KMS-11 (cell line): ENCODE measurements around the gene YJEFN3.

Experiments used
- H2AFZ ChIP-seq: fragments of 200-600 bp; sonication (generic); 2 replicates; pipeline ENCODE4 v1.6.1; 2016; ENCODE audit warnings: antibody characterized with exemption, mixed run types, low read depth
- H3K27ac ChIP-seq: fragments of 200-600 bp; sonication (generic); 2 replicates; pipeline ENCODE4 v1.6.1; 2016; ENCODE audit warnings: mild to moderate bottlenecking, mixed run types
- H3K27me3 ChIP-seq: fragments of 200-600 bp; sonication (generic); 2 replicates; pipeline ENCODE4 v1.6.1; 2017; ENCODE audit warnings: mild to moderate bottlenecking, low read depth, mixed run types, moderate library complexity; ENCODE audit not compliant: insufficient read depth
- H3K36me3 ChIP-seq: fragments of 200-600 bp; sonication (generic); 2 replicates; pipeline ENCODE4 v1.6.1; 2017; ENCODE audit warnings: mild to moderate bottlenecking, mixed run types; ENCODE audit not compliant: insufficient read depth
- H3K4me1 ChIP-seq: fragments of 200-600 bp; sonication (generic); 2 replicates; pipeline ENCODE4 v1.6.1; 2016; ENCODE audit warnings: mild to moderate bottlenecking, low read depth, mixed run types; ENCODE audit not compliant: poor library complexity, severe bottlenecking
- H3K4me2 ChIP-seq: fragments of 200-600 bp; sonication (generic); 2 replicates; pipeline ENCODE4 v1.7.0; 2016; ENCODE audit warnings: mild to moderate bottlenecking, mixed run types
- H3K4me3 ChIP-seq: fragments of 200-600 bp; sonication (generic); IDR thresholded peaks from 2 replicates; pipeline ENCODE4 v1.6.1; 2017; ENCODE audit warnings: low read depth, low read length, mixed read lengths; ENCODE audit not compliant: insufficient read depth
- H3K79me2 ChIP-seq: fragments of 200-600 bp; sonication (generic); 2 replicates; pipeline ENCODE4 v1.6.1; 2016; ENCODE audit warnings: low read depth, mixed run types; ENCODE audit not compliant: insufficient read depth
- H3K9ac ChIP-seq: fragments of 200-600 bp; sonication (generic); 2 replicates; pipeline ENCODE4 v1.6.1; 2016; ENCODE audit warnings: mild to moderate bottlenecking, mixed run types
- H4K20me1 ChIP-seq: fragments of 200-600 bp; sonication (generic); 2 replicates; pipeline ENCODE4 v1.6.1; 2016; ENCODE audit warnings: mild to moderate bottlenecking, mixed run types; ENCODE audit not compliant: insufficient read depth
- CTCF ChIP-seq: fragments of 200-600 bp; sonication (generic); conservative IDR thresholded peaks from 2 replicates; pipeline ENCODE4 v1.6.1; 2017; ENCODE audit warnings: low read depth, mild to moderate bottlenecking, antibody characterized with exemption, low read length, moderate library complexity, mixed read lengths

Gene YJEFN3

DNA sequence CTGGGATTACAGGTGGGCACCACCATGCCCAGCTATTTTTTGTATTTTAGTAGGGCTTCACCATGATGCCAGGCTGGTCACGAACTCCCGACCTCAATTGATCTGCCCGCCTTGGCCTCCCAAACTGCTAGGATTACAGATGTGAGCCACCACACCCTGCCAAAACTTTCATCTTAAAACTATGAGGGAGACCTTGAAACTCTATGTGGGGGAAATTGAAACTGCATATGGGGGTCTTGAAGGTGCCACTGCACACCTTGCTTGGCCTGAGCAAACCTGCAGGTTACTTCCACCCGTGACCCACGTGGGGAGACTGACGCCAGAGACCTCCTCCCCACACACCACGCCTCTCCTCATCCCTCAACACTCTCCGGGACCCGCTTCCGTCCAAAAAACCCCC lies 25.0 kb downstream of the YJEFN3 start:
- H4K20me1 ChIP-seq: no peaks in the 10 kb centered on the region
- H3K4me2 ChIP-seq: no peak overlapping the region
- H3K27me3 ChIP-seq: no peaks in the 10 kb centered on the region
- H3K79me2 ChIP-seq: no peaks in the 10 kb centered on the region
- no peak overlapping the region for H2AFZ ChIP-seq
- H3K9ac ChIP-seq: no peak overlapping the region
- H3K27ac ChIP-seq: no peak overlapping the region
- H3K4me1 ChIP-seq: no peaks in the 10 kb centered on the region
- H3K4me3 ChIP-seq: no peak overlapping the region
- no peak for TF ChIP-seq CTCF
- no peaks in the 10 kb centered on the region for H3K36me3 ChIP-seq

GRCh38 chr19:19554074-19555023 lies 25.6 kb downstream of the YJEFN3 start:
- Histone ChIP-seq H3K4me1 (no peaks in the 10 kb centered on the region), H3K9ac (no peak overlapping the region), H3K4me3 (no peak overlapping the region), H3K36me3 (no peaks in the 10 kb centered on the region), H2AFZ (no peak overlapping the region), H3K4me2 (no peak overlapping the region), H4K20me1 (no peaks in the 10 kb centered on the region), H3K27ac (no peak overlapping the region), H3K79me2 (no peaks in the 10 kb centered on the region), H3K27me3 (no peaks in the 10 kb centered on the region)
- peak; percentile 54 for TF ChIP-seq CTCF

GRCh38 chr19:19558055-19558454 lies 29.3 kb downstream of the YJEFN3 start:
- Histone ChIP-seq H3K27ac (no peak overlapping the region), H4K20me1 (no peaks in the 10 kb centered on the region), H2AFZ (no peak overlapping the region), H3K4me3 (no peak overlapping the region), H3K79me2 (no peaks in the 10 kb centered on the region), H3K27me3 (no peaks in the 10 kb centered on the region), H3K4me1 (no peaks in the 10 kb centered on the region), H3K36me3 (no peaks in the 10 kb centered on the region), H3K4me2 (no peak overlapping the region), H3K9ac (no peak overlapping the region)
- TF ChIP-seq CTCF: no peak

GRCh38 chr19:19558636-19559035 lies 29.9 kb downstream of the YJEFN3 start:
- Histone ChIP-seq H3K27me3 (no peaks in the 10 kb centered on the region), H3K4me1 (no peaks in the 10 kb centered on the region), H4K20me1 (no peaks in the 10 kb centered on the region), H3K9ac (no peak overlapping the region), H3K36me3 (no peaks in the 10 kb centered on the region), H2AFZ (no peak overlapping the region), H3K4me2 (no peak overlapping the region), H3K79me2 (no peaks in the 10 kb centered on the region), H3K4me3 (no peak overlapping the region), H3K27ac (no peak overlapping the region)
- no peak for TF ChIP-seq CTCF
